GM19240 (cell line): ENCODE measurements around the gene ANKRD34C.
"Not testable (repeated sequence)": the region's sequence is repeated elsewhere in the genome, so short reads cannot be mapped to it uniquely, and the experiment has no call there.

Experiments used
- DNase-seq: peaks from one replicate; pipeline ENCODE4 v3.0.0; 2011; ENCODE audit warnings: low spot score; ENCODE audit not compliant: insufficient read length

ANKRD34C gene

GRCh38 chr15:79310985-79311900 lies 28.7 kb downstream of the ANKRD34C start, which contains the start of gene TMED3:
Gene TMED3 (plus strand): TSS chr15:79311112. CDS start chr15:79311250, 138 bp downstream.
- DNase-seq, result peak; percentile 97

DNA sequence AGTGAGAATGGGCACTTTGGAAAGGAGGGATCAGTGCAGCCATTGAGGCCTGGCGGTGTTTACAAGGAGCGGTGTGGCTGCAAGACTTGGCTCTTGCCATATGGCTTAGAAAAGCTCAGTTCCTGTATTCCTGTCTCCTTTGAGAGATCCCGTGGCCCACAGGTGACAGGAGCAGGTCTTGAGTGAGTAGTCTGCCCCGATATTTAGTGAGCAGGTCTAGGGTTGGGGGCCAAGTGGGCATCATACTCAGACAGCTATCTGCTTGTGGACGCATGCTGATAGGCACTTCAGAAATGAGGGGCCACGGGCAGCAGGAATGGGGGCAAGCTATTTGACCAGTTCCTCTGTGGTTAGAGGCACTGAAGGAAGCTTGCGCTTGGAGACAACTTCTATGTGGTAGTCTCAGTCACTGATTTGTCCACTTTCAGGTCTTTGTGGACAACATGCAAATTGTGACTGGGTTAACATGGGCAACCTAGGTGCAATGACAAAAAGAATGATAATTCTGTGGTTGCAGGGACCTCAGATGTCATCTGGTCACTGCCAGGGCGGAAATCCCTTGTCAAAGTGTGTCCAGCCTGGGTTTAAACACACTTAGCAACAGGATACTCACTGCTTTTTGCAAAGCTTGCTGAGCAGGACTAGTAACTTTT lies 29.5 kb downstream of the ANKRD34C start:
- no peak for DNase-seq

DNA sequence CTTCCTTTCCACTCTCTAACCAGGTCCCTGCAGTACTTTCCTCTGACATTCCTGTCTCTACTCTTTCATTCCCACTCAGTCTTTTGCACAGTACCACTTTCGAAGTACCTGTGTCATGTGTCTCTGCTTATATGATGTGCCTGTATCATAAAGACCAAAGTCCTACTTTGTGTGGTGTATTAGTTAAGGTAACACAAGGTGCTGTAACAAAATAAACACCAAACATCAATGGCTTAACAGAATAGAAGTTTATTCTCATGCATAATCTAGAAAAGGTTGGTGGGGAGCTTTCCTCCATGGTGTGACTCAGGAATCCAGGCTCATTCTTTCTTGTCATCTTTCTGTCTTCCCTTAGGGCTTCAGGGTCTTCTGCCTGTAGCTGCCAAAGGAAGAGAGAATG lies 31.7 kb downstream of the ANKRD34C start:
- no peak for DNase-seq

GRCh38 chr15:79314811-79315210 lies 32.3 kb downstream of the ANKRD34C start:
- no peak for DNase-seq

GRCh38 chr15:79315623-79316328 lies 33.3 kb downstream of the ANKRD34C start:
- DNase-seq, result no peak

DNA sequence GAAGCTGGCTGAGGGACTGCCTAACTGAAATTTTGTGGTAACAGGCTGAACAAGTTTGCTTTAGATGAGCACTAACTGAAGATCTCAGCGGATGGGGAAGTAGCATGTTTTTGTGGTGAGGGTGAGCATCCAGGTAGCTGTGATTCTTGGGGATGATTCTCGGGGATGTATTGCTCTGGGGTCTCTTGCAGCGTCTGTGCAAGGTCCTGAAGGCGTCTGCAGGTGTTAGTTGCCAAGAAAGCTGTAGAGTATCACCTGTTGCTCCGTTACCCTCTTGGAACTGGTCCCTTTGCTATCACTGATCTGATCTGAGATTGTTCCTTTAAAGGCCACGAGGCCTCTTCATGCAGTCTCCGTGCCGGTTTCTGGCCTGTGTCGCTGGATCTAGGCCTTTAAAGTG lies 34.3 kb downstream of the ANKRD34C start:
- DNase-seq, result no peak

DNA sequence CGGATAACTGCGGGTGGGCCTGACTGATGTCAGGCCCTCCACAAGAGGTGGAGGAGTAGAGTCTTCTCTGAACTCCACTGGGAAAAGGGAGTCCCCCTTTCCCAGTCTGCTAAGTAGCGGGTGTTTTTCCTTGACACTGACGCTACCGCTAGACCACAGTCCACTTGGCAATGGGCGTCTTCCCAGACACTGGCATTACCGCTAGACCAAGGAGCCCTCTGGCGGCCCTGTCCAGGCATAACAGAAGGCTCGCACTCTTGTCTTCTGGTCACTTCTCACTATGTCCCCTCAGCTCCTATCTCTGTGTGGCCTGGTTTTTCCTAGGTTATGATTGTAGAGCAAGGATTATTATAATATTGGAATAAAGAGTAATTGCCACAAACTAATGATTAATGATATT lies 37.5 kb downstream of the ANKRD34C start:
- not testable (repeated sequence) for DNase-seq

DNA sequence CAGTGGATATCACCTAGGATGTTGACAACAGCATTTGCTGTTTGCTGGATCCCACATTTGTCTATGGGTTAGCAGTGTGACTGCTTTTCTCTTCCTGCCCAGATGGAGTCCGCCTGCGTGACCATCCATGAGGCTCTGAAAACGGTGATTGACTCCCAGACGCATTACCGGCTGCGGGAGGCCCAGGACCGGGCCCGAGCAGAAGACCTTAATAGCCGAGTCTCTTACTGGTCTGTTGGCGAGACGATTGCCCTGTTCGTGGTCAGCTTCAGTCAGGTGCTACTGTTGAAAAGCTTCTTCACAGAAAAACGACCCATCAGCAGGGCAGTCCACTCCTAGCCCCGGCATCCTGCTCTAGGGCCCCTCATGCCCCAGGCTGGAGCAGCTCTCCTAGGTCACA lies 39.4 kb downstream of the ANKRD34C start:
- no peak for DNase-seq

DNA sequence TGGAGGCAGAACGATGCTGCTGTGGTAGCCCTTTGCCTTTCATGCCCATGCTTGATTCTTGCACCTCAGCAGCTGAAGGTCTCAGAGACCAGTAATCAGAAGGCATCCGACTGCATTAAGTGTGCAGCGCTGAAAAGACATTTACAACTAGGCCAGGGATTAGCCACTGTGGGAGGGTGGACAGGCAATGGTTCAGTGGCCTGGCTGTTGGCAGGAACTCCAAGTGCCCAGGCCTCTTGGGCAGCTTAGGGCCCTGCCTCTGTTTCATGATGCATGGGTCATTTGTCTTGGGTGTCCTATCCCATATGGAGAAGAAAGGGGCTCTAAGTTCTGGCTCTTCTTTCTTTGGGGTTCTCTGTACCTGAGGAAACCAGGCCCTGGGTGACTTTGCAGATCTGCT lies 39.8 kb downstream of the ANKRD34C start:
- no peak for DNase-seq

DNA sequence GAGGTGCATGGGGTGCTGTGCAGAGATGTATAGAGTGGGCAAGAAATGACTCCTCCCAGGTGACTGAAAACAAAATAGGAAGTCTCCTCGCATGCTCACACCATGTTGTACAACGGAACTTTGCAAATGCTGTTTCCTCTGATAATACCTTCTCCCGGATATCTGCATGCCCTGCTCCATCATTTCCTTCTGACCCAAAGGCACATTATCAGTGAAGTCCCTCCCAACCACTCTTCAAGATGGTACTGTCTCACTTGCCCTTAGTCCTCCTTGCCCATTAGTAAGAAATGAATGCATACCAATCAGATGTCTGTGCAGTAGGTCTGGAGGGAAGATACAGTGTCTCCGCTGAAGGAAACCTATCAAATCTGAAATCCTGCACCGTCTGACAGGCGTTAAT lies 40.4 kb downstream of the ANKRD34C start:
- no peak for DNase-seq

DNA sequence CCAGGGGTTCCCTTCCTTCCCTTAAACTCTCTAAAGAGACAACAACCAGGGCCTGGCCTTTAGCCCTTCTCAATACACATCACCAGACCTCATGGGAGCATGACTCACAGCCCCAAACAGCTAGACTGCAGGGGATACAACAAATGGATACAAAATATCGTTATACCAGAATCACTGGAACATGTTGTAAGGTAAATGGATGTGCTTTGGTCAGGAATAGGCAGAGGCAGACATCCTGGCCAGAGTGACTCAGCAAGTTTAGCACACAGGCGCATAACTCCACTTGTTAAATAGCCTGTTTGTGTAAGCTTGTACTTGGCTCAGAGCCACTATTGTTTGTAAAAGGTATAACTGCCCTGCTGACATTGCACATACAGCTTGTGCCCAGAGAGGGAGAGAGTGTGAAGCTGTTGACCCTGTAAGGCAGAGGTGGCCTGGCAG lies 46.7 kb downstream of the ANKRD34C start:
- DNase-seq, result no peak
